NCI-H2107 treated with DMSO at 0.1 percent for 48 hours (cell line): Measurements from ENCODE around the gene DNMT3L.
"Not testable (repeated sequence)": the region's sequence is repeated elsewhere in the genome, so short reads cannot be mapped to it uniquely, and the experiment has no call there.

Experiments
- DNase-seq: peaks from one replicate; lab custom pipeline; 2025; ENCODE audit not compliant: unreplicated experiment; lab: John Stamatoyannopoulos, UW

DNMT3L gene

DNA sequence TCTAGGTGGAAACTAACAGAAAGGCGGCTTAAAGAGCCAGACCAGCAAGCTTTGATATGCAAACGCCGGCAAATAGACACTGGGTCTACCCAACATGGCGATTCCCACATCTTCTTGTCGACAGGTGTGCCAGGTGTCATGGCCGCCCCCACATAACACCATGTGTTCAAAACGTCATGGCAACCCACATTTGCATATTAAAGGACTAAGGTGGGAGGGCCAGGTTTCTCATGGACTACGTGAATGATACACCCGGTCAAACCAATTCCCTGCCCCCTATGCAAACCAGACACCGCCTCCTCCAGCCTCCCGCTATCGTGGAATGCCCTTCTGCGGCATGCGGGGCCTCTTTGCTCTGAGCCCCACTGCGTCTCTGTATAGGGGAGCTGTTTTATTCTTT, 62.2 kb downstream of the DNMT3L start:
- DNase-seq: no peak

DNA sequence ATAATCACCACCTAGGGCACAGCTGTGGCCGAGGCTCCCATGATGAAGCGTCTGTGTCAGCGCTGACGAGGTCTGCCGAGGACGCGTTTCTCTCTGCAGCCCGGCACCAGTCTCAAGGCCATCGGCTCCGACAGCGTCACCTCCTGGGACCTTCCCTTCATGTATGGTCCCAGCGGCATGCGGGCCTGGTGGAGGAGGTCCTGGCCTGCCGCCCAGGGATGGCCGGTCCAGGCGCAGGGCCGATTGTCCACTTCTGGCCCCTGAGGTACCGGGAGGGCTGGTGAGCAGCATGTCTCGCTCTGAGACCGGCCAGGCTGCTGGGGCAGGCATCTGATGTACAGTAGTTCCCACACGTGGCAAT, 64.6 kb downstream of the DNMT3L start:
- not testable (repeated sequence) for DNase-seq
